Activated naive CD4-positive, alpha-beta T cell treated with anti-CD3 and anti-CD28 coated beads, Interleukin-2, amount 50 U/mL, for 24 hours (primary cell): ENCODE data around the gene GAS6.
"Not testable (repeated sequence)": the region's sequence is repeated elsewhere in the genome, so short reads cannot be mapped to it uniquely, and the experiment has no call there.

Source experiments
- H3K27ac Mint-ChIP-seq: one replicate; pipeline ENCODE4 v1.8.0; 2021; ENCODE audit warnings: mild to moderate bottlenecking, mixed read lengths
- H3K27me3 Mint-ChIP-seq: one replicate; pipeline ENCODE4 v1.8.0; 2021; ENCODE audit warnings: mixed read lengths
- H3K36me3 Mint-ChIP-seq: one replicate; pipeline ENCODE4 v1.8.0; 2021; ENCODE audit warnings: mixed read lengths
- H3K4me1 Mint-ChIP-seq: one replicate; pipeline ENCODE4 v1.8.0; 2021; ENCODE audit warnings: mixed read lengths
- H3K4me3 Mint-ChIP-seq: one replicate; pipeline ENCODE4 v1.8.0; 2021; ENCODE audit warnings: mild to moderate bottlenecking, mixed read lengths
- H3K9me3 Mint-ChIP-seq: one replicate; pipeline ENCODE4 v1.8.0; 2021; ENCODE audit warnings: mixed read lengths

GAS6 gene

DNA sequence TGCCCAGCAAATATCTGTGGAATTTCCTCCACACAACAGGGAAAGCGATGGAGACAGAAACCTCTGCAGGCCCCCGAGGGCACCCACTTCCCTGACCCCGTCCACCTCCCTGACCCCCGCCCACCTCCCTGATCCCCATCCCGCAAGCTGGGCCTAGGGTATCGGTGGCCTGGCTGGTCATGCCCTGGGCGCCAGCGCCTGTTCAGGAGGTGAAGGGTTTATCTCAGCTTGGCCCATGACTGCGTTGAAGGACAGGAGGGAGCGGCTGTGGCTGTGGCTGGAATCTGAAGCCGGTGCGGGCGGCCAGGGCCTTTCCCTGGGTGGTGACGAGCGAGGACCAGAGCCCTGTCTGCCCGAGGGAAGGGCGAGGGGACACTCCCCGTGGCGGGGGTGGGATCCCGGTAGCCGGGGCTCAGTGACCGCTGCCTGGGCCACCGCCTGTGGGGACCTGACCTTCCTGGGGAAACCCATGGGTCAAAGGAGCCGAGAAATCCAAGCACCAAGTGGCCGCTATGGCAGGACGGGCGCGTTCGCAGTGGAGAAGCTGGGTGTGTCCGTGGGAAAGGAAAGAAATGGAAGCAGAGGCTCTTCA is 20.7 kb downstream of the GAS6 start:
- H3K4me3 Mint-ChIP-seq, result no peak overlapping the region
- no peak overlapping the region for H3K27ac Mint-ChIP-seq
- H3K4me1 Mint-ChIP-seq, result peaks cover 41% of the 10 kb centered on the region
- H3K9me3 Mint-ChIP-seq, result no peaks in the 10 kb centered on the region
- H3K27me3 Mint-ChIP-seq, result no peaks in the 10 kb centered on the region
- H3K36me3 Mint-ChIP-seq, result no peaks in the 10 kb centered on the region

DNA sequence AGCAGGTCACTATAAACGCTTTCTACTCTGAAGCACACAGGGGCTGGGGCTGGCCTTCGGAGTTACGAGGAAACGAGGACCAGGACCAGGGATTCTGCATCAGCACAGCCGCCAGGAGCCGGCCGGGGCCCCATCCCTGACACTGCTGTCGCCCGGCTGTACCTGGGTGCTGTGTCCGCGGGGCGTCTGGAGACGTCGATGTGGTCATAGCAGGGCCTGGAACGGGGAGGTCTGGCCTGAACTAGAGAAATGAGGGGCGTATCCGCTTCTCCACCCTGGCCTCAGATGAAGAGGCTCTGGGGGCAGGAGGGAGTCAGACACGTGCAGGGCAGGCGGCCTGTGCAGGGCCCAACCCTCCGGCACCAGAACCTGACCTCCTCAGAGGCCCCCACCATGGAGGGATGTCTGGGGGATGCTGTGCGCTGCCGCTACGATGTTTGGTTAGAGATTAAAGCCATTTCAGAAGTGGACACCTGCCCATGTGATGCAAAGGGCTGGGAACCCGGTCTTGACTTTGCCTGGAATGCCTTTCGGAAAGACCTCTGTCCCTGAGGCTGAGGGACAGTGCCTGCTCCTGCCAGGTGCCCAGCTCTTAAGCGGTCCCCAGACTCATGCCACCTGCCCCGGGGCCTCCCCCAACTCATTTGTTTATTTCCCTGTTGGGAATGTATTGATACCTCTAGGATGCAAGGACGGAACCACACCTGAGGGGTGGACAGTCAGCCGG is 21.4 kb downstream of the GAS6 start:
- Mint-ChIP-seq H3K36me3 (no peaks in the 10 kb centered on the region), H3K9me3 (no peaks in the 10 kb centered on the region), H3K27ac (no peak overlapping the region), H3K4me3 (no peak overlapping the region), H3K4me1 (peaks cover 41% of the 10 kb centered on the region), H3K27me3 (no peaks in the 10 kb centered on the region)

- Mint-ChIP-seq H3K4me1 (peaks cover 40% of the 10 kb centered on the region), H3K27me3 (no peaks in the 10 kb centered on the region), H3K36me3 (no peaks in the 10 kb centered on the region), H3K9me3 (no peaks in the 10 kb centered on the region), H3K27ac (peak overlapping the region; percentile 79), H3K4me3 (no peak overlapping the region)
These were observed 22.6 kb downstream of the GAS6 start for GRCh38 chr13:113841353-113841650.

DNA sequence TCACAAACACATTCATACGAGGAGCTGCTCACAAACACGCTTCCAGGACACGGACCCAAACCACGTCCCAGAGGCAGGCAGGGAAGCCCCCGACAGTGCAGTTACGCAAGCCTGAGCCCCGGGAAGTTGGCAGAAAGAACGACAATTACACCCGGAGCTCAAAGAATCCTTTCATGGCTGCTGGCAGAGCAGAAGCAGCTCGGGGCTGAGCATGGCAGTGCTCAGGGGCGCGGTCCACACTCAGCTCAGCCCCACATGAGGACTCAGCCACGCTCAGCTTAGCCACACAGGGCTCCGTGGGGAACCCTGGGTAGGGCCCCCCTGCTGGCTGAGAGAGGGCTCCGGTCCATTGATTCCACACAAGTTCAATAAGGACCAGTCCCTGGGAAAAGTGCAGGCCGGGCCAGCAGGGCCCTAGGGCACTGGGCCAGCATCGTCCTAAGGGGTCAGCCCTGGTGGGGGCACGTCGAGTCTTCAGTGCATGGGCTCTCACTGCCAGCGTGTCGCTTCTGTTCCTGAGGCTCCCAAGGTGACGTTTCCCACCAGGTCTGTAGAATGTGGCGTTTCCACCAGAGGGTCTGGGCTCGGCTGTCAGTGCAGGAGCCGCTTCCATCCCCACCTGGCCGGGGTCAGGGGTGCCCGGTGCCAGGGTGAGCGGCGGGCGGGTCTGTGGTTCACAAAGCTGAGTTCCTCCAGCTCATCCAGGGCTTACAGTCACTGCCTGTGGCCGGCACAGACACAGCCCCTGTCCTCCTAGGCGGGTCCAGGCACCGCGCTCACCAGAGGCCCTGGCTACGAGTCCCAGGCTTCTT is 23.1 kb downstream of the GAS6 start:
- Mint-ChIP-seq H3K27me3 (no peaks in the 10 kb centered on the region), H3K9me3 (no peaks in the 10 kb centered on the region), H3K36me3 (no peaks in the 10 kb centered on the region), H3K27ac (peak overlapping the region; percentile 79), H3K4me3 (no peak overlapping the region), H3K4me1 (peaks cover 35% of the 10 kb centered on the region)

- H3K9me3 Mint-ChIP-seq, result no peaks in the 10 kb centered on the region
- peaks cover 25% of the 10 kb centered on the region for H3K4me1 Mint-ChIP-seq
- no peaks in the 10 kb centered on the region for H3K36me3 Mint-ChIP-seq
- H3K27me3 Mint-ChIP-seq, result no peaks in the 10 kb centered on the region
- no peak overlapping the region for H3K4me3 Mint-ChIP-seq
- no peak overlapping the region for H3K27ac Mint-ChIP-seq
These were observed 24.2 kb downstream of the GAS6 start for GRCh38 chr13:113839536-113840204.

DNA sequence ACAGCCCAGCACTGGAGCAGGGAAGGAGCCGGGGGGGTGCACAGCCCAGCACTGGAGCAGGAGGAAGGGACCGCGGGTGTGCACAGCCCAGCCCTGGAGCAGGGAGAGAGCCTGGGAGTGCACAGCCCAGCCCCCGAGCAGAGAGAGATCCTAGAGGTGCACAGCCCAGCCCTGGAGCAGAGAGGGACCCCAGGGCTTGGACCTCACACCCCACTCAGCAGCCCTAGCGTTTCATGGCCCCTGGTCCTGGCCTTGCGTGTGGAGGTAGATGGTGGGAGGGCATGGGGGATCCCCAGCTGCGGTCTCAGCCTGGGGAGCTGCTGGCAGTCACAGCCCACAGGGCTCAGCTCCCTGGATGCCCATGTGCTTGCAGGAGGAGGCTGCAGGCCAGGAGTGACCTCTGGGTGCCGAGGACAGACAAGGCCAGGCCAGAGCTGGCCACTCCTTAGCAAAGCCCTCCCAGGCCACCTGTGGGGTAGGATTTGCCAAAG is 25.1 kb downstream of the GAS6 start:
- Mint-ChIP-seq H3K36me3 (no peaks in the 10 kb centered on the region), H3K9me3 (no peaks in the 10 kb centered on the region), H3K4me3 (no peak overlapping the region), H3K27ac (no peak overlapping the region), H3K4me1 (peaks cover 17% of the 10 kb centered on the region), H3K27me3 (no peaks in the 10 kb centered on the region)

DNA sequence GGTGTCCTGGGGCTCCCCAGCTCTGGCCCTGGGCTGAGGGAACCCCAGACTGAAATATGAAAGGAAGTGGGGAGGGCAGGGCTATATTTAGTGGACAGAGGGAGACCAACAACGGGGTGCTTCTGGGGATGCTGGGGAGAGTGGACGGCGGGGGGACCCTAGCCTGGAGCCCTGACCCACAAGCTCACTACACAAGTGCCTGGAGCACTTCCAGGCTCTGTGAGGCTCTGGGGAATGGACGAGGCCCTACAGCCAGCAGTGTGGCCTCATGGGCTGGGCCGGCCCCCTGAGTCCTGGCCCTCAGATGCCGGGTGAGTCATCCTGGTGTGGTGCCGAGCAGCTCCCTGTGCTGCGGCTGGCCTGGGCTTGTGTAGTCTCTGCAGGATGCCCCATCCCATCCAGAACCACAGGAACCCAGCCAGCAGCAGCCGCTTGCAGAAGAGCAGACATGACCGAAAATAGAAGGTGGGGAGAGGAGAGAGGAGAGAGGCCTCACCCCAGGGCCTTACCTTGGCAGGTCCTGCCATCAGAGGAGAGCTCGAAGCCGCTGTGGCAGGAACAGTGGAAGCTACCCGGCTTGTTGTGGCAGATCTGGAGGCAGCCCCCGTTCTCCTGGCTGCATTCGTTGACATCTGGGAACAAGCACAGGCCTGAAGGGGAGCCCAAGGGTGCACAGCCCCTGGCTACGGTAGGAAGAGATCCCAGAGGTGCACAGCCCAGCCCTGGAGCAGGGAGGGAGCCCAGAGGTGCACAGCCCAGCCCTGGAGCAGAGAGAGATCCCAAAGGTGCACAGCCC is 26.1 kb downstream of the GAS6 start:
- H3K4me1 Mint-ChIP-seq, result peaks cover 17% of the 10 kb centered on the region
- H3K4me3 Mint-ChIP-seq, result no peak overlapping the region
- H3K36me3 Mint-ChIP-seq, result no peaks in the 10 kb centered on the region
- no peaks in the 10 kb centered on the region for H3K9me3 Mint-ChIP-seq
- H3K27ac Mint-ChIP-seq, result no peak overlapping the region
- no peaks in the 10 kb centered on the region for H3K27me3 Mint-ChIP-seq

DNA sequence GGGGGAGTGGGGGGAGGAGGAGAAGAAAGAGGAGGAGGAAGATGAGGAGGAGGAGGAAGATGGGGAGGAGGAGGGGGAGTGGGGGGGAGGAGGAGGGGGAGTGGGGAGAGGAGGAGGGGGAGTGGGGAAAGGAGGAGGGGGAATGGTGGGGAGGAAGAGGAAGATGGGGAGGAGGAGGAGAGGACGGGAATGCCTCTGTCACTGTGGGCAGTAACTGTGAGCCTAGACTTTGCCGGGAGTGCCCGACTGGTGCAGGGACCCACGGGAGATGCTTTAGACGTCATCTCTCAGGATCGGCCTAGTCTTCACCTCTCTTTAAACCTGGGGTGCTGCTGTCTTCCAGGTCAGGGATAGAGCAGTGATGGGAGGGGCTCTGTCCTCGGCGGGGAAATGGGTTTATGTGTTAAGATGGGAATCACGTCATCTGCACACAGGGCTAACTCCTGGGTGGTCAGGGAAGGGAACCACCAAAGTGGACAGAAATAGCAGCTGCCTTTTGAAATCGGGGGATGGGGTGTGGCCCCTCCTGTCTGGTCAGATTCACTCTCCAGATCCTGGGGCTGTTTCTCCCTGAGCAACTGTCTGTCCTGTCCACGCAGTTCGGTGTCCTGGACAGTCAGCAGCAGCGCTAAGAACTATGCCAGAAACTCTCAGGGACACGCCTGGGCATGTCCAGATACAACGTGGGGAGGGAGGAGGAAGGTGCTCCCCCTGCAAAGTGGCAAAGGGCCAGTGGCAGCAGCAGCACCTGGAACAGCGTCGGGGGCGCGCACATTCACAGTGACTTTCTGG is 26.9 kb downstream of the GAS6 start:
- H3K9me3 Mint-ChIP-seq, result no peaks in the 10 kb centered on the region
- no peak overlapping the region for H3K4me3 Mint-ChIP-seq
- H3K27ac Mint-ChIP-seq, result no peak overlapping the region
- H3K36me3 Mint-ChIP-seq, result no peaks in the 10 kb centered on the region
- peaks cover 11% of the 10 kb centered on the region for H3K4me1 Mint-ChIP-seq
- H3K27me3 Mint-ChIP-seq, result no peaks in the 10 kb centered on the region

GRCh38 chr13:113835461-113836270 is 28.2 kb downstream of the GAS6 start:
- Mint-ChIP-seq H3K9me3 (no peaks in the 10 kb centered on the region), H3K36me3 (no peaks in the 10 kb centered on the region), H3K27me3 (no peaks in the 10 kb centered on the region), H3K4me1 (peaks cover 4% of the 10 kb centered on the region), H3K27ac (no peak overlapping the region), H3K4me3 (no peak overlapping the region)

DNA sequence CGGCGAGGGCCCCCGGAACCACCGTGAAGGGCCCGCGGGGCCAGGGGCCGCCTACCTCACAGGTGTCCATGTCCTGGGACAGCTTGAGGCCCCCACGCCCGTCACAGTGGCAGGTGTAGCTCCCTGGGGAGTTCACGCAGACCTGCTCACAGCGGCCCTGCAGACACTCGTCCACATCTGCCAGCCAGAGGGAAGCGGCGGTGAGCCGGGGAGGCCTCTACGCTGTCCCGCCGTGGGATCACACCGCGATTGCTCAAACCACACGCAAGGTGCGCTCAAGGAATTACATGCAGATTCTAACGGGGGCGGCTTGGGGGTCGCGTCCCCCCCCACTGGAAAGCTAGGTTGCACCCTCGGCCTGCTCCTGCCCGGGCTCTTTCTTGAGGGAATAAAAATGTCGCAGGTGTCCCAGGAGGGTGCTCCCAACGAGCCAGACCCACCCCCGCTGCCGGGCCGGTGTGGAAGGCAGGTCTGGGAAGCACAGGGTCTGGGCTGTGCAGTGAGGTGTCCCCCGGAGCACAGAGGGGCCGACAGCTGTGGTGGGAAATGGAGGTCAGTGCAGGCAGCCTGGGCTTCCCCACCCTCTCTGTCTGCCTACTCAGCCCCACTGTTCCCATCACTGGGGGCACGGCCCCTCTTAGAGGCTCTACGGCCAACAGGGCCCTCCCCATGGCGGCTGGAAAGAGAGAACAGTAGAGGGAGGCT is 29.2 kb downstream of the GAS6 start:
- Mint-ChIP-seq H3K4me3 (no peak overlapping the region), H3K36me3 (no peaks in the 10 kb centered on the region), H3K4me1 (peaks cover 4% of the 10 kb centered on the region), H3K9me3 (no peaks in the 10 kb centered on the region), H3K27me3 (no peaks in the 10 kb centered on the region), H3K27ac (no peak overlapping the region)

DNA sequence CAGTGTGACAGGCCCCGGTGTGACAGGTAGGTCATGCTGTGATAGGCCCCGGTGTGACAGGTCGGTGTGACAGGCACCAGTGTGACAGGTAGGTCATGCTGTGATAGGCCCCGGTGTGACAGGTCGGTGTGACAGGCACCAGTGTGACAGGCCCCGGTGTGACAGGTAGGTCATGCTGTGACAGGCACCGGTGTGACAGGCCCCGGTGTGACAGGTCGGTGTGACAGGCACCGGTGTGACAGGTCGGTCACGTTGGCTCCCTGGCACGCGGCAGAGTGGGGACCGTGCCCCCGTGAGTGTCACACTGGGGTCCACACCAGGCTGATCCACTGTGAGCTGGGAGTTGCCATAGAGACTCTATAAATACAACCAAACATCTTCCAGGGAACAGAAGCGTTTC is 29.9 kb downstream of the GAS6 start:
- not testable (repeated sequence) for H3K9me3 Mint-ChIP-seq, H3K27me3 Mint-ChIP-seq, H3K4me3 Mint-ChIP-seq, H3K4me1 Mint-ChIP-seq, H3K27ac Mint-ChIP-seq, H3K36me3 Mint-ChIP-seq

DNA sequence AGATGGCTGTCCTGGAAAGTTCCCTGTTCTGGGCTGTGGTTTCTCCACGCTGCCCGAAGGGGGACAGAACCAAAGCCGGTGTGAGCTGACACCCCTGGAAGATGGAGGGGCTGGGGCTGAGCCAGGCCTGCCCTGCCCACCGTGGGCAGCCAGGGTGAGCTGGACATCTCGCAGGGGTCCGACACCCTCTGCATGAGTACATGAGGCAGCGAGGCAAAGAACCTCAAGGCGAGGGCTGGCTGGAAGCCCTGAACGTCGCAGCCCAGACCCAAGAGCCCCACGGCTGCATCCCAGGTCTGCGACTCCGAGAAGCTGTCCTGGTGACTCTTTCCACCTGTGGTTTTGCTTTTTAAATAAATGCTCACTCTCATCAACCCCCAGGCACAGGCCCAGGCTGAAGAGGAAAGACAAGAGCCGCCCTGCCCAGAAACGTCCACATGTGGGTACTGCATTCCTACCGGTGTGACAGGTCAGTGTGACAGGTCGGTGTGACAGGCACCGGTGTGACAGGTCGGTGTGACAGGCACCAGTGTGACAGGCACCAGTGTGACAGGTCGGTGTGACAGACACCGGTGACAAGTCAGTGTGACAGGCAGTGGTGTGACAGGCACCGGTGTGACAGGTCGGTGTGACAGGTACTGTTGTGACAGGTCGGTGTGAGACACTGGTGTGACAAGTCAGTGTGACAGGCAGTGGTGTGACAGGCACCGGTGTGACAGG is 30.6 kb downstream of the GAS6 start:
- no peaks in the 10 kb centered on the region for H3K9me3 Mint-ChIP-seq
- H3K4me3 Mint-ChIP-seq, result no peak overlapping the region
- H3K27me3 Mint-ChIP-seq, result no peaks in the 10 kb centered on the region
- no peaks in the 10 kb centered on the region for H3K36me3 Mint-ChIP-seq
- peaks cover 4% of the 10 kb centered on the region for H3K4me1 Mint-ChIP-seq
- no peak overlapping the region for H3K27ac Mint-ChIP-seq

DNA sequence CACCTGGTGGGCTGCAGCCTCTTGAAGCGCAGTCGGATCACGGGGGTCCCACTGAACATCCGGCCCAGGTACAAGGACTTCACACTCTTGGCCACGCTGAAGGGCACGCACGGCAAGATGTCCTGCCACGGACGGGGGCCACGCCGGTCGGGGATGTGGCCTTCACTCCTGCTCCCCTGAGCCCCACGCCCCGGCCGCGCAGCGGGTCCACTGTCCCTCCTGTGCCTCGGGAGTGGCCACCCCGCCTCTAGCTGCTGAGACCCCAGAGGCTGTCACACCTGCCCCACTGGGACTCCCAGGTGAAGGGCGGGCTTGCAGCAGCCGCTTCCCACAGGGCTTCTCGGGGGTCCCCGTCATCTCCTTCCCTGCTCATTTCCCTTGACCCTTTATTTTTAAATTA is 31.2 kb downstream of the GAS6 start:
- Mint-ChIP-seq H3K9me3 (no peaks in the 10 kb centered on the region), H3K4me1 (peaks cover 4% of the 10 kb centered on the region), H3K27me3 (no peaks in the 10 kb centered on the region), H3K36me3 (no peaks in the 10 kb centered on the region), H3K4me3 (no peak overlapping the region), H3K27ac (no peak overlapping the region)
